Measurements from ENCODE around the gene DIMT1. TPM values are rescaled to one million over a fixed set of nuclear protein-coding genes. Genes with fewer than 3 reads are reported as not detected.

DIMT1 gene
- polyA plus RNA-seq, 5 donors: 32.4 to 43.4 (median 36.7) TPM

GRCh38 chr5:62374090-62374489 lies 29.6 kb downstream of the DIMT1 start:
- DNase-seq: no peak

- DNase-seq: no peak
Observed at GRCh38 chr5:62373382-62373781, 30.3 kb downstream of the DIMT1 start.

DNA sequence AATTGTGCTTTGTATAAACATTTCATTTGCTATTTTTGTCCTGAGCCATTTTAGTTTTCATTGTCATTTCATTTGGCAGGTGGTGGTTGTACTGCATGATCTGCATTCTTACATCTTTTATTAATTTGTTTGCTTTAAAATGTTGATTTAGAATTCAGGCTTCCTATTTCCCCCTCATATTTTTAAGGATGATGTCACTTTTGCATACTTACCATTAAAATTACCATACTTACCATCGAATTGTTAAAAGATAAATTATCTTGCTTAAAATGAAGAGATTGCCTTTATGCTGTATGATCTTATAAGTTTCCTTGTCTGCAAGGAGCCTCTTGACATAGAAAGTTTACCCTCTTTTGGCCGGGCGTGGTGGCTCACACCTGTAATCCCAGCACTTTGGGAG lies 31.1 kb downstream of the DIMT1 start:
- no peak for DNase-seq

DNA sequence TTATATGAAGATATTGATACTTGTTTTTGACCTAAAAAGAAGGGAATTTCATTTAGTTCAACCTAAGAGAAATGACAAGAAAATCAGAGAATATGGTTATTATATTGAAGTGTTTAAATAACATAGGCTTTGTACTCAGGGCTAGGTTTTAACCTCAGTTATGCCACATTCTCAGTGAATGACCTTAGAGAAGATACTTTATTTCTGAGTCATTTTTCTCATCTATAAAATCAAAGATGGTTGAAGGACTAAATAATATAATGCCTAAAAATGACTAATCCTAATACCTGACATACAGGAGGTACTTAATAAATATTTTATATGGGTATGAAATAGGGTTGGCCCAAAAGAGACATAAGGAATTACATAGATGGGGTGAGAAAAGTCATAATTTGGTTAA lies 32.3 kb downstream of the DIMT1 start:
- DNase-seq: no peak

GRCh38 chr5:62369039-62369438 lies 34.7 kb downstream of the DIMT1 start:
- DNase-seq: no peak

DNA sequence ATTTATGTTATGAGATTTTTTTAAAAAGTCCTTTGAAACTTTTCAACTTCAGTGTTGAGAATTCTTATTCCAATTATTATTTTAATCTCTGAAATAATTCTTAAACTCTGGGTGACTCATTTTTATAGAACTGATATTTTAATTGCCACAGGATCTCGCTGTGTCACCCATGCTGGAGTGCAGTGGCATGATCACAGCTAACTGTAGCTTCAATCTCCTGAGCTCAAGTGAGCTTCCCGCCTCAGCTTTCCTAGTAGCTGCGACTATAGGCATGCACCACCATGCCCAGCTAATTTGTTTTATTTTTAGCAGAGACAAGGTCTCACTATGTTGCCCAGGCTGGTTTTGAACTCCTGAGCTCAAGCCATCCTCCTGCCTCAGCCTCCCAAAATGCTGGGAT lies 41.0 kb downstream of the DIMT1 start:
- DNase-seq: no peak

- peak; percentile 21 to 34 for DNase-seq
Observed at GRCh38 chr5:62354028-62354874, 49.5 kb downstream of the DIMT1 start.

- DNase-seq: no peak
Observed at GRCh38 chr5:62348723-62349481, 54.8 kb downstream of the DIMT1 start.

DNA sequence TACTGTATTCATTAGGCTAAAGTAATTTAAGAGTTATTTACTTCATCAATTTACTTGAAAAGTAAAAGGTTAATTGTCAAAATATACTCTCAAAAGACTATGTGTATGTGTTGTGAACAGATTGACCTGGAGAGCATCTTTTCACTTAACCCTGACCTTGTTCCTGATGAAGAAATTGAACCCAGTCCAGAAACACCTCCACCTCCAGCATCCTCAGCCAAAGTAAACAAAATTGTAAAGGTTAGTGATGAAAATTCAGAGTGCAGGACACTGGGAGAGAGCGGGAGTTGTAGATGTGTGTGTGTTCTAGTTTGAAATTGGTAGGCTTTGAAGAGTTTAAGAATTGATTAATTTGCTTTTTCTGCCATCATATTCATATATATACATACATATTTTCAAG lies 55.8 kb downstream of the DIMT1 start:
- no peak for DNase-seq

DNA sequence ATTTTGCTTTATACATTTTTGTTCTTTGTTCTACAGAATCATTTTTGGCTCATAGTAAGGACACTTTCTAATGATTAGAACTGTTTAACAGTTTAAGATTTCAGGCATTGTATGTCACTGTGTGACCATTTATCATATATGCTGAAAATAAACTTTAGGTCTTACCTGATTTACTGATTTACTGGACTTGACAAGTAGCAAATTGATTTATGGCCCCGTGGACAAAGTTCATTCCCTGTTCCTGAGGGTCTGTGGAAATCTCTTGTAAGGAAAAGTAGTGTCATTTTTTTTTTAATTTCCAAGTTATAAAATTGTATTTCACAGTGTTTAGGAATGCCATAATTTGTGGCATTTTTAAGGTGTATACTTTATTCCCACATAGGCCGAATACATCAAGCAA lies 57.0 kb downstream of the DIMT1 start:
- DNase-seq: no peak

DNA sequence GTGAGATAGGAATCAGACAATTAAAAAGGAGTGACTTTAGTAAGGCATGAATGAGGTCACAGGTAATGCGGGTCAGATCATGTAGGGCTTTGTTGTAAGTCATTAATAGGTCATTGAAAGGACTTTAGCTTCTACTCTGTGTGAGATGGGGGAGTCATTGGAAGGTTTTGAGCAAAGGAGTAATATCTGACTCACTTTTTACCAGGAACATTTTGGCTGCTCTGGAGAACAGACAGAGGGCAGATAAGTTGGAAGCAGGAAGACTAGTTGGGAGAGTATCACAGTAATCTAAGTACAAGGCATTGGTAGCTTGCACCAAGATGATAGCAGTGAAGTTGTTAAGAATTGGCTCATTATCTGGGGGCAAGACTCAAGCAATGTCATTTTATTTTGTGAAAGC lies 60.3 kb downstream of the DIMT1 start:
- DNase-seq: no peak

- no peak for DNase-seq
Observed at GRCh38 chr5:62342476-62342837, 61.2 kb downstream of the DIMT1 start.

- no peak for DNase-seq
Observed at GRCh38 chr5:62341783-62342475, 61.8 kb downstream of the DIMT1 start.

DNA sequence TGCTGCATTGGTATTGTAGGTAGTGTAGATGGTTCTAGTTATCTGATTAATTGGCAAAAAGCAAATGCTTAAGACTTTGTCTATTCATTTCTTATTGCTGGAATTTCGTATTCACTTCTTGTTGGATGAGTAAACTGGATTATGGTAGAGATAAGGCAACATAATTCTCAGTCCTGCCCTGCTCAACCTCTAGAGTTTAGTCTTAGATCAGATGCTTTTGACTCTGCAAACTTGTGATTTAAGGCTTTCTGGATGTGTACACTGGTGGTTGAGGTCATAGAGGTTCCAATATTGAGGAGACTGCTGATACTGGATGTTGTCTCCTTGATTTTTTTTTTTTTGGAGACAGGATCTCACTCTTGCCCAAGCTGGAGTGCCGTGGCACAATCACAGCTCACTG lies 62.7 kb downstream of the DIMT1 start:
- DNase-seq: no peak

GRCh38 chr5:62340392-62340791 lies 63.3 kb downstream of the DIMT1 start:
- DNase-seq: no peak

Other genes starting within 250 kb of the DIMT1 start
- 10 to 100 TPM; 29.3 to 52.0 (median 43.2) TPM for gene KIF2A, start 97.7 kb downstream of the DIMT1 start, polyA plus RNA-seq (ENCODE audit: insufficient read depth in 1 of 5, insufficient read length in 5 of 5, low replicate concordance in 1 of 5)
- gene IPO11, start 8.9 kb upstream of the DIMT1 start, polyA plus RNA-seq (ENCODE audit: insufficient read depth in 1 of 5, insufficient read length in 5 of 5, low replicate concordance in 1 of 5): 10 to 100 TPM; 29.4 to 44.7 (median 41.1) TPM
- gene LRRC70, start 174.9 kb upstream of the DIMT1 start, polyA plus RNA-seq (ENCODE audit: insufficient read depth in 1 of 5, insufficient read length in 5 of 5, low replicate concordance in 1 of 5): 10 to 100 TPM in 1 of 5 donors, 1 to 10 TPM in 4; 6.2 to 11.8 (median 8.2) TPM

All from right lung (tissue), 5 donors.